ENCODE measurements around the gene NTRK3.

DNA sequence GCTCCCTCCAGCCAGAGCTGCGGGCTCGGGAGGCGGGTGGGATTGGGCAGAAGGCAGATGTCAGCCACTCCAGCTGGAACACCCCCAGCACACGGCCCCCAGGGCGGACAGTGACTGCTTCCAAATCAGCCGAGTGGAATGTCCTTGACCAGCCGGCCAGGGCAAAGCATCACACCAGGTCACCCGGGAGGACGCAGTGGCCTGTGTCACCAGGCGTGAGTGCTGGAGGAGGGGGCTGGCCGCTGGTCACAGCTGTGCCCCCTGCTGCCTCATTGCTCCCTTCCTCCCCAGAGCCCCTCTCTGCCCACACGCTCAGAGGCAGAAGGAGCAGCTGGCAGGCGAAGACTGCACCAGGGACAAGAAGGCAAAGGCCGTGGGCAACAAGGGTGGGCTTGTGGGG lies 33.5 kb downstream of the NTRK3 start:
- TF ChIP-seq FOXM1 (IDR thresholded peaks at IDR 0.05; ENCODE audit: borderline replicate concordance) (no peak), HDGF (IDR thresholded peaks at IDR 0.05; ENCODE audit: borderline replicate concordance) (no peak), FOXA1 (IDR thresholded peaks at IDR 0.05) (no peak), BHLHE40 (IDR thresholded peaks at IDR 0.05; ENCODE audit: borderline replicate concordance) (no peak), ZNF384 (IDR thresholded peaks at IDR 0.05) (no peak), SP1 (IDR thresholded peaks at IDR 0.05) (no peak), NFRKB (IDR thresholded peaks at IDR 0.05) (no peak), TARDBP (IDR thresholded peaks at IDR 0.05) (no peak)
- TF ChIP-seq, protein P1, sequence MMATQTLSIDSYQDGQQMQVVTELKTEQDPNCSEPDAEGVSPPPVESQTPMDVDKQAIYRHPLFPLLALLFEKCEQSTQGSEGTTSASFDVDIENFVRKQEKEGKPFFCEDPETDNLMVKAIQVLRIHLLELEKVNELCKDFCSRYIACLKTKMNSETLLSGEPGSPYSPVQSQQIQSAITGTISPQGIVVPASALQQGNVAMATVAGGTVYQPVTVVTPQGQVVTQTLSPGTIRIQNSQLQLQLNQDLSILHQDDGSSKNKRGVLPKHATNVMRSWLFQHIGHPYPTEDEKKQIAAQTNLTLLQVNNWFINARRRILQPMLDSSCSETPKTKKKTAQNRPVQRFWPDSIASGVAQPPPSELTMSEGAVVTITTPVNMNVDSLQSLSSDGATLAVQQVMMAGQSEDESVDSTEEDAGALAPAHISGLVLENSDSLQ (IDR thresholded peaks at IDR 0.05): no peak

Measured in HEK293T (cell line).